Mesenchymal stem cell (in vitro differentiated cells and primary cell): ENCODE results near the gene PAX5.

Experiments
- DNase-seq: peaks from one replicate; pipeline ENCODE4 v3.0.0-alpha.2; 2013
- H2AFZ ChIP-seq: one replicate; pipeline ENCODE4 v1.6.1; 2013; ENCODE audit warnings: low read depth, mild to moderate bottlenecking, control low read depth, inconsistent platforms, low read length, moderate library complexity
- H2AK5ac ChIP-seq: 2 replicates; pipeline ENCODE4 v1.6.1; 2013; ENCODE audit warnings: low read length, moderate library complexity, mild to moderate bottlenecking, inconsistent platforms; ENCODE audit not compliant: severe bottlenecking
- H2BK120ac ChIP-seq: one replicate; pipeline ENCODE4 v1.6.1; 2013; ENCODE audit warnings: low read depth, mild to moderate bottlenecking, inconsistent platforms, low read length, moderate library complexity
- H2BK12ac ChIP-seq, 2 experiments: one replicate each; pipeline ENCODE4 v1.6.1; 2013; ENCODE audit warnings: inconsistent platforms in 2 of 2, low read length in 2 of 2, mild to moderate bottlenecking in 2 of 2, moderate library complexity in 2 of 2, control low read depth in 1 of 2
- H2BK15ac ChIP-seq: one replicate; pipeline ENCODE4 v1.6.1; 2013; ENCODE audit warnings: mild to moderate bottlenecking, low read depth, inconsistent platforms; ENCODE audit not compliant: poor library complexity, severe bottlenecking
- H2BK5ac ChIP-seq: 2 replicates; pipeline ENCODE4 v1.6.1; 2013; ENCODE audit warnings: low read depth, mild to moderate bottlenecking, low read length, control low read depth, inconsistent platforms; ENCODE audit not compliant: poor library complexity, severe bottlenecking
- H3K14ac ChIP-seq, 2 experiments: one replicate each; pipeline ENCODE4 v1.6.1; 2013; ENCODE audit warnings: inconsistent platforms in 2 of 2, low read length in 2 of 2, control low read depth in 1 of 2, mild to moderate bottlenecking in 1 of 2, moderate library complexity in 1 of 2
- H3K18ac ChIP-seq, 2 experiments: one replicate each; pipeline ENCODE4 v1.6.1; 2013; ENCODE audit warnings: inconsistent platforms in 2 of 2, low read length in 2 of 2, control low read depth in 1 of 2, low read depth in 1 of 2, mild to moderate bottlenecking in 1 of 2
- H3K23ac ChIP-seq, 2 experiments: one replicate each; pipeline ENCODE4 v1.6.1; 2013; ENCODE audit warnings: inconsistent platforms in 2 of 2, low read length in 2 of 2, mild to moderate bottlenecking in 2 of 2, moderate library complexity in 2 of 2, control low read depth in 1 of 2
- H3K27ac ChIP-seq: 2 replicates; pipeline ENCODE4 v1.5.1; 2013; ENCODE audit warnings: mild to moderate bottlenecking, moderate library complexity, low read length, control low read depth, inconsistent platforms; ENCODE audit not compliant: poor library complexity, severe bottlenecking
- H3K27me3 ChIP-seq, 2 experiments: 2 replicates each; pipeline versions ENCODE4 v1.6.1 to v1.7.0; 2013; ENCODE audit warnings: low read length in 2 of 2, mild to moderate bottlenecking in 2 of 2, moderate library complexity in 2 of 2, control low read depth in 1 of 2, inconsistent platforms in 1 of 2; ENCODE audit not compliant: control insufficient read depth in 1 of 2, insufficient read depth in 1 of 2
- H3K36me3 ChIP-seq, 2 experiments: 2 replicates each; pipeline versions ENCODE4 v1.6.1 to v1.7.0; 2013; ENCODE audit warnings: low read length in 2 of 2, control low read depth in 1 of 2, inconsistent platforms in 1 of 2, low read depth in 1 of 2, mild to moderate bottlenecking in 1 of 2; ENCODE audit not compliant: insufficient read depth in 2 of 2, control insufficient read depth in 1 of 2
- H3K4ac ChIP-seq, 2 experiments: one replicate each; pipeline ENCODE4 v1.6.1; 2013; ENCODE audit warnings: inconsistent platforms in 2 of 2, low read length in 2 of 2, mild to moderate bottlenecking in 2 of 2, moderate library complexity in 2 of 2, control low read depth in 1 of 2, low read depth in 1 of 2
- H3K4me1 ChIP-seq: 2 replicates; pipeline ENCODE4 v1.6.1; 2013; ENCODE audit warnings: low read depth, low read length, control low read depth; ENCODE audit not compliant: control insufficient read depth, insufficient read depth
- H3K4me2 ChIP-seq: 2 replicates; pipeline ENCODE4 v1.6.1; 2013; ENCODE audit warnings: low read length, mild to moderate bottlenecking, inconsistent platforms; ENCODE audit not compliant: poor library complexity, severe bottlenecking
- H3K4me3 ChIP-seq, 2 experiments: 2 replicates each; pipeline versions ENCODE4 v1.5.1 to v1.7.0; 2013; ENCODE audit warnings: low read length in 2 of 2, mild to moderate bottlenecking in 2 of 2, control low read depth in 1 of 2, low read depth in 1 of 2; ENCODE audit not compliant: insufficient read depth in 1 of 2
- H3K79me1 ChIP-seq: replicated peaks from 2 replicates; pipeline ENCODE4 v1.6.1; 2013; ENCODE audit warnings: mild to moderate bottlenecking, control low read depth, low read length, inconsistent platforms; ENCODE audit not compliant: poor library complexity, severe bottlenecking
- H3K9ac ChIP-seq: 2 replicates; pipeline ENCODE4 v1.7.0; 2013; ENCODE audit warnings: mild to moderate bottlenecking, low read length, moderate library complexity
- H3K9me3 ChIP-seq: 2 replicates; pipeline ENCODE4 v1.7.0; 2013; ENCODE audit warnings: mild to moderate bottlenecking, low read length; ENCODE audit not compliant: control insufficient read depth
- H4K8ac ChIP-seq: one replicate; pipeline ENCODE4 v1.6.1; 2013; ENCODE audit warnings: inconsistent platforms, mild to moderate bottlenecking, low read length, moderate library complexity
- H4K91ac ChIP-seq: one replicate; pipeline ENCODE4 v1.6.1; 2013; ENCODE audit warnings: mild to moderate bottlenecking, low read length, inconsistent platforms
- WGBS: methylation state at CpG from one replicate; pipeline ENCODE4 v1.1.7; 2013; ENCODE audit warnings: mixed read lengths; 5-methylcytosine and 5-hydroxymethylcytosine counted together

Gene PAX5

GRCh38 chr9:36911601-36912412, 122.3 kb downstream of the PAX5 start:
- Histone ChIP-seq H3K14ac (no peak overlapping the region), H2BK5ac (no peak overlapping the region), H3K23ac (no peak overlapping the region), H3K27ac (no peak overlapping the region), H3K9me3 (no peaks in the 10 kb centered on the region), H4K91ac (no peak overlapping the region), H3K18ac (no peak overlapping the region), H3K4me3 (no peak overlapping the region), H3K36me3 (no peaks in the 10 kb centered on the region), H2BK120ac (no peak overlapping the region), H2AK5ac (no peak overlapping the region), H2AFZ (no peak overlapping the region), H3K4me2 (no peak overlapping the region), H4K8ac (no peak overlapping the region), H3K4ac (no peak overlapping the region), H3K27me3 (peaks cover 71 to 76% of the 10 kb centered on the region in 2 experiments), H2BK12ac (no peak overlapping the region), H2BK15ac (no peak overlapping the region), H3K4me1 (no peaks in the 10 kb centered on the region), H3K9ac (no peak overlapping the region), H3K79me1 (no peaks in the 10 kb centered on the region)
- no peak for DNase-seq
- WGBS = 83% methylated on average over 12 of the region's 12 CpGs

GRCh38 chr9:36911037-36911436, 123.0 kb downstream of the PAX5 start:
- no peak overlapping the region for H2BK5ac ChIP-seq
- no peak overlapping the region for H3K4me2 ChIP-seq
- no peak overlapping the region for H3K9ac ChIP-seq
- H2BK12ac ChIP-seq = no peak overlapping the region
- H3K4me3 ChIP-seq = no peak overlapping the region
- H3K4ac ChIP-seq = no peak overlapping the region
- H2BK15ac ChIP-seq = no peak overlapping the region
- no peak overlapping the region for H3K27ac ChIP-seq
- no peak overlapping the region for H4K8ac ChIP-seq
- H3K23ac ChIP-seq = no peak overlapping the region
- no peak overlapping the region for H3K14ac ChIP-seq
- no peak overlapping the region for H3K18ac ChIP-seq
- peaks cover 78 to 84% of the 10 kb centered on the region in 2 experiments for H3K27me3 ChIP-seq
- DNase-seq = no peak
- H2AK5ac ChIP-seq = no peak overlapping the region
- H3K9me3 ChIP-seq = no peaks in the 10 kb centered on the region
- no peak overlapping the region for H2AFZ ChIP-seq
- no peak overlapping the region for H4K91ac ChIP-seq
- no peaks in the 10 kb centered on the region for H3K79me1 ChIP-seq
- H2BK120ac ChIP-seq = no peak overlapping the region
- 75% methylated on average over 6 of the region's 6 CpGs for WGBS
- no peaks in the 10 kb centered on the region for H3K4me1 ChIP-seq
- no peaks in the 10 kb centered on the region for H3K36me3 ChIP-seq

- Histone ChIP-seq H3K4me1 (peaks cover 7% of the 10 kb centered on the region), H3K18ac (no peak overlapping the region), H2AFZ (no peak overlapping the region), H3K4me2 (no peak overlapping the region), H3K4me3 (no peak overlapping the region), H2BK120ac (no peak overlapping the region), H2BK5ac (no peak overlapping the region), H3K79me1 (no peaks in the 10 kb centered on the region), H2BK15ac (no peak overlapping the region), H3K4ac (no peak overlapping the region), H4K91ac (no peak overlapping the region), H3K14ac (no peak overlapping the region), H3K9me3 (no peaks in the 10 kb centered on the region), H3K9ac (no peak overlapping the region), H2AK5ac (no peak overlapping the region), H4K8ac (no peak overlapping the region), H2BK12ac (no peak overlapping the region), H3K27me3 (peaks cover 87 to 98% of the 10 kb centered on the region in 2 experiments), H3K23ac (no peak overlapping the region), H3K27ac (no peak overlapping the region), H3K36me3 (no peaks in the 10 kb centered on the region)
- DNase-seq = no peak
- 84% methylated on average over 6 of the region's 6 CpGs for WGBS
Measured at GRCh38 chr9:36906492-36906891, 127.6 kb downstream of the PAX5 start.

- no peak for DNase-seq
- no peak overlapping the region for H2BK15ac ChIP-seq
- no peak overlapping the region for H2BK5ac ChIP-seq
- no peaks in the 10 kb centered on the region for H3K79me1 ChIP-seq
- H3K27ac ChIP-seq = no peak overlapping the region
- 76% methylated on average over 10 of the region's 10 CpGs for WGBS
- no peak overlapping the region for H3K14ac ChIP-seq
- H3K4ac ChIP-seq = no peak overlapping the region
- no peak overlapping the region for H2AK5ac ChIP-seq
- H3K4me1 ChIP-seq = peaks cover 9% of the 10 kb centered on the region
- no peak overlapping the region for H4K91ac ChIP-seq
- H3K4me2 ChIP-seq = no peak overlapping the region
- no peak overlapping the region for H2BK120ac ChIP-seq
- no peaks in the 10 kb centered on the region for H3K9me3 ChIP-seq
- no peak overlapping the region for H3K9ac ChIP-seq
- no peak overlapping the region for H2BK12ac ChIP-seq
- H4K8ac ChIP-seq = no peak overlapping the region
- H3K18ac ChIP-seq = no peak overlapping the region
- H2AFZ ChIP-seq = no peak overlapping the region
- no peak overlapping the region for H3K4me3 ChIP-seq
- H3K27me3 ChIP-seq = peaks cover 87 to 98% of the 10 kb centered on the region in 2 experiments
- H3K23ac ChIP-seq = no peak overlapping the region
- no peaks in the 10 kb centered on the region for H3K36me3 ChIP-seq
Measured at GRCh38 chr9:36905101-36906066, 128.7 kb downstream of the PAX5 start.
